ENCODE results near the gene TRIM38.
"Not testable (repeated sequence)": the region's sequence is repeated elsewhere in the genome, so short reads cannot be mapped to it uniquely, and the experiment has no call there.

TRIM38 gene

GRCh38 chr6:25943887-25944286, 18.7 kb upstream of the TRIM38 start:
- DNase-seq = no peak

GRCh38 chr6:25944688-25945574, 17.7 kb upstream of the TRIM38 start:
- no peak for DNase-seq

GRCh38 chr6:25945738-25946137, 16.9 kb upstream of the TRIM38 start:
- not testable (repeated sequence) for DNase-seq

GRCh38 chr6:25946631-25947030, 16.0 kb upstream of the TRIM38 start:
- DNase-seq = no peak

GRCh38 chr6:25947492-25947891, 15.1 kb upstream of the TRIM38 start:
- DNase-seq = not testable (repeated sequence)

- no peak for DNase-seq
Observed at GRCh38 chr6:25949695-25950094, 12.9 kb upstream of the TRIM38 start.

- no peak for DNase-seq
Observed at GRCh38 chr6:25950297-25950696, 12.3 kb upstream of the TRIM38 start.

- no peak for DNase-seq
Observed at GRCh38 chr6:25951296-25952032, 11.1 kb upstream of the TRIM38 start.

- no peak for DNase-seq
Observed at GRCh38 chr6:25952535-25952934, 10.1 kb upstream of the TRIM38 start.

GRCh38 chr6:25953733-25954132, 8.9 kb upstream of the TRIM38 start:
- no peak for DNase-seq

GRCh38 chr6:25954756-25955155, 7.8 kb upstream of the TRIM38 start:
- no peak for DNase-seq

- no peak for DNase-seq
Observed at GRCh38 chr6:25956226-25956625, 6.4 kb upstream of the TRIM38 start.

GRCh38 chr6:25958700-25959162, 3.9 kb upstream of the TRIM38 start:
- DNase-seq = no peak

GRCh38 chr6:25959890-25960536, 2.6 kb upstream of the TRIM38 start:
- DNase-seq = no peak

GRCh38 chr6:25960734-25961133, 1.9 kb upstream of the TRIM38 start:
- no peak for DNase-seq

- no peak for DNase-seq
Observed at GRCh38 chr6:25961619-25962148, 918 bp upstream of the TRIM38 start.

- peak; percentile 77 for DNase-seq
Observed at GRCh38 chr6:25963426-25964123, 973 bp downstream of the TRIM38 start.

- DNase-seq = no peak
Observed at GRCh38 chr6:25965058-25965457, 2.5 kb downstream of the TRIM38 start.

GRCh38 chr6:25966711-25967110, 4.1 kb downstream of the TRIM38 start:
- no peak for DNase-seq

- no peak for DNase-seq
Observed at GRCh38 chr6:25968769-25969168, 6.2 kb downstream of the TRIM38 start.

GRCh38 chr6:25971187-25971821, 8.7 kb downstream of the TRIM38 start:
- DNase-seq = peak; percentile 82

- no peak for DNase-seq
Observed at GRCh38 chr6:25972128-25972527, 9.5 kb downstream of the TRIM38 start.

Data from islet precursor cell (in vitro differentiated cells).